Activated naive CD4-positive, alpha-beta T cell treated with anti-CD3 and anti-CD28 coated beads, Interleukin-2, amount 50 U/mL, for 72 hours (primary cell): ENCODE results near the gene MSL3B.

ENCODE experiments used
- ATAC-seq, 2 donors: fragments of 150-1000 bp; cut with Tn5 transposase; 2 replicates each; pipeline ENCODE4 v1.10.0; 2021; ENCODE audit warnings: mild to moderate bottlenecking in 2 of 2, moderate library complexity in 2 of 2
- DNase-seq, 2 donors: peaks; one replicate each; pipeline ENCODE4 v3.0.0; 2021 to 2022; ENCODE audit warnings: low spot score in 2 of 2
- H3K27ac Mint-ChIP-seq, 2 donors: one replicate each; pipeline ENCODE4 v1.8.0; 2022; ENCODE audit warnings: mild to moderate bottlenecking in 2 of 2, mixed read lengths in 2 of 2
- H3K36me3 Mint-ChIP-seq, 2 donors: one replicate each; pipeline ENCODE4 v1.8.0; 2022; ENCODE audit warnings: mixed read lengths in 2 of 2
- H3K9me3 Mint-ChIP-seq, 2 donors: one replicate each; pipeline ENCODE4 v1.8.0; 2022; ENCODE audit warnings: mixed read lengths in 2 of 2

The MSL3B gene

GRCh38 chr2:233857511-233858141 lies 10.6 kb downstream of the MSL3B start:
- no peak overlapping the region for H3K27ac Mint-ChIP-seq
- ATAC-seq (no peak), DNase-seq (peak in 1 of 2 donors; percentile 71)
- peaks cover 21 to 26% of the 10 kb centered on the region in 2 donors for H3K36me3 Mint-ChIP-seq
- H3K9me3 Mint-ChIP-seq: peaks cover 0 to 3% of the 10 kb centered on the region in 2 donors

GRCh38 chr2:233856184-233856583 lies 12.0 kb downstream of the MSL3B start:
- peak overlapping the region in 1 of 2 donors; percentile 90 for H3K27ac Mint-ChIP-seq
- H3K36me3 Mint-ChIP-seq: peaks cover 32 to 34% of the 10 kb centered on the region in 2 donors
- no peaks in the 10 kb centered on the region for H3K9me3 Mint-ChIP-seq
- DNase-seq (no peak), ATAC-seq (no peak)

- DNase-seq (no peak), ATAC-seq (no peak)
- Mint-ChIP-seq H3K9me3 (no peaks in the 10 kb centered on the region), H3K36me3 (peaks cover 33 to 34% of the 10 kb centered on the region in 2 donors), H3K27ac (peak overlapping the region in 1 of 2 donors; percentile 90)
These were observed 12.8 kb downstream of the MSL3B start for GRCh38 chr2:233855345-233855744.

GRCh38 chr2:233854241-233854981 lies 13.8 kb downstream of the MSL3B start, which contains the start of gene HJURP:
TSS of gene HJURP (minus strand) at chr2:233854535. CDS start at chr2:233854500, 35 bp downstream.
- DNase-seq (peak; percentile 86 to 98), ATAC-seq (peak; percentile 93 to 95)
- Mint-ChIP-seq H3K27ac (peak within 1 kb of the TSS; percentile 90 to 95), H3K36me3 (peaks cover 35 to 42% of the 10 kb centered on the region in 2 donors), H3K9me3 (no peaks in the 10 kb centered on the region)

GRCh38 chr2:233853883-233854240 lies 14.3 kb downstream of the MSL3B start:
- DNase-seq (no peak), ATAC-seq (no peak)
- H3K27ac Mint-ChIP-seq: peak overlapping the region; percentile 90 to 95
- H3K36me3 Mint-ChIP-seq: peaks cover 40 to 48% of the 10 kb centered on the region in 2 donors
- H3K9me3 Mint-ChIP-seq: no peaks in the 10 kb centered on the region

GRCh38 chr2:233853353-233853752 lies 14.8 kb downstream of the MSL3B start:
- Mint-ChIP-seq H3K9me3 (no peaks in the 10 kb centered on the region), H3K36me3 (peaks cover 45 to 53% of the 10 kb centered on the region in 2 donors), H3K27ac (peak overlapping the region; percentile 77 to 90)
- ATAC-seq (no peak), DNase-seq (no peak)

- H3K9me3 Mint-ChIP-seq: no peaks in the 10 kb centered on the region
- no peak for ATAC-seq
- peak overlapping the region in 1 of 2 donors; percentile 90 for H3K27ac Mint-ChIP-seq
- no peak for DNase-seq
- H3K36me3 Mint-ChIP-seq: peaks cover 52 to 63% of the 10 kb centered on the region in 2 donors
These were observed 16.1 kb downstream of the MSL3B start for GRCh38 chr2:233852056-233852455.

- peaks cover 60 to 67% of the 10 kb centered on the region in 2 donors for H3K36me3 Mint-ChIP-seq
- ATAC-seq (no peak), DNase-seq (no peak)
- no peak overlapping the region for H3K27ac Mint-ChIP-seq
- no peaks in the 10 kb centered on the region for H3K9me3 Mint-ChIP-seq
These were observed 17.0 kb downstream of the MSL3B start for GRCh38 chr2:233851169-233851568.

GRCh38 chr2:233850745-233851144 lies 17.4 kb downstream of the MSL3B start:
- no peak for ATAC-seq
- no peak overlapping the region for H3K27ac Mint-ChIP-seq

GRCh38 chr2:233849607-233850271 lies 18.4 kb downstream of the MSL3B start:
- DNase-seq: no peak
- Mint-ChIP-seq H3K27ac (peak overlapping the region in 1 of 2 donors; percentile 50), H3K9me3 (no peaks in the 10 kb centered on the region), H3K36me3 (peaks cover 66 to 68% of the 10 kb centered on the region in 2 donors)
- no peak for ATAC-seq

More at GRCh38 chr2:233850745-233851144, 17.4 kb downstream of the MSL3B start:
- Mint-ChIP-seq H3K36me3 (peaks cover 60 to 67% of the 10 kb centered on the region in 2 donors), H3K9me3 (no peaks in the 10 kb centered on the region)
- DNase-seq: no peak

- Mint-ChIP-seq H3K27ac (peak overlapping the region; percentile 44 to 85), H3K36me3 (peaks cover 70% of the 10 kb centered on the region in 2 donors), H3K9me3 (no peaks in the 10 kb centered on the region)
- ATAC-seq: no peak
- no peak for DNase-seq
These were observed 19.9 kb downstream of the MSL3B start for GRCh38 chr2:233848276-233848675.

- Mint-ChIP-seq H3K27ac (no peak overlapping the region), H3K36me3 (peaks cover 68 to 70% of the 10 kb centered on the region in 2 donors), H3K9me3 (no peaks in the 10 kb centered on the region)
- DNase-seq (no peak), ATAC-seq (no peak)
These were observed 20.8 kb downstream of the MSL3B start for GRCh38 chr2:233847248-233847898.

- ATAC-seq (peak in 1 of 2 donors; percentile 36), DNase-seq (no peak)
- Mint-ChIP-seq H3K27ac (no peak overlapping the region), H3K9me3 (no peaks in the 10 kb centered on the region), H3K36me3 (peaks cover 67 to 68% of the 10 kb centered on the region in 2 donors)
These were observed 21.6 kb downstream of the MSL3B start for GRCh38 chr2:233846387-233847247.

- ATAC-seq (no peak), DNase-seq (no peak)
- Mint-ChIP-seq H3K36me3 (peaks cover 73 to 78% of the 10 kb centered on the region in 2 donors), H3K9me3 (no peaks in the 10 kb centered on the region), H3K27ac (peak overlapping the region in 1 of 2 donors; percentile 14)
These were observed 22.7 kb downstream of the MSL3B start for GRCh38 chr2:233845301-233846060.

- ATAC-seq (no peak), DNase-seq (no peak)
- Mint-ChIP-seq H3K36me3 (peaks cover 79 to 80% of the 10 kb centered on the region in 2 donors), H3K9me3 (no peaks in the 10 kb centered on the region), H3K27ac (no peak overlapping the region)
These were observed 23.4 kb downstream of the MSL3B start for GRCh38 chr2:233844836-233845235.
